CD14-positive monocyte (primary cell): ENCODE data around the gene CPLANE1. TPM values are rescaled to one million over a fixed set of nuclear protein-coding genes. Genes with fewer than 3 reads are reported as not detected.
A peak's percentile ranks its signal among the peaks of the same experiment; 100 is the strongest.

Experiments used
- DNase-seq, 3 donors: peaks; one replicate each; pipeline ENCODE4 v3.0.0-alpha.2; 2011 to 2022
- H2AFZ ChIP-seq: 2 replicates; pipeline ENCODE4 v1.6.0; 2012; ENCODE audit warnings: mild to moderate bottlenecking, low read depth, low read length, inconsistent platforms; ENCODE audit not compliant: insufficient read depth, poor library complexity, severe bottlenecking
- H3K27ac ChIP-seq, 2 donors: 1 replicate in 1 of 2; 2 replicates in 1 of 2; pipeline ENCODE4 v1.5.1; 2012 to 2013; ENCODE audit warnings: low read length in 2 of 2, control low read depth in 1 of 2, inconsistent platforms in 1 of 2, low read depth in 1 of 2, mild to moderate bottlenecking in 1 of 2
- H3K27me3 ChIP-seq, 2 donors: one replicate each; pipeline versions ENCODE4 v1.6.0 to v1.6.1; 2011 to 2013; ENCODE audit warnings: low read length in 2 of 2; ENCODE audit not compliant: control insufficient read depth in 2 of 2, insufficient read depth in 2 of 2
- H3K36me3 ChIP-seq, 2 donors: replicated peaks in 1 of 2; 1 replicate in 1 of 2; 2 replicates in 1 of 2; pipeline versions ENCODE4 v1.5.1 to v1.6.1; 2012 to 2013; ENCODE audit warnings: low read length in 2 of 2, control low read depth in 1 of 2, inconsistent platforms in 1 of 2, mild to moderate bottlenecking in 1 of 2; ENCODE audit not compliant: insufficient read depth in 2 of 2, control insufficient read depth in 1 of 2
- H3K4me1 ChIP-seq, 2 donors: 1 replicate in 1 of 2; 2 replicates in 1 of 2; pipeline versions ENCODE4 v1.5.1 to v1.6.1; 2012 to 2013; ENCODE audit warnings: low read length in 2 of 2, control low read depth in 1 of 2, inconsistent platforms in 1 of 2, mild to moderate bottlenecking in 1 of 2, moderate library complexity in 1 of 2; ENCODE audit not compliant: insufficient read depth in 2 of 2, control insufficient read depth in 1 of 2
- H3K4me2 ChIP-seq: replicated peaks from 2 replicates; pipeline ENCODE3; 2012; ENCODE audit warnings: low read length, moderate library complexity, mild to moderate bottlenecking; ENCODE audit not compliant: poor library complexity, severe bottlenecking; ENCODE audit errors: extremely low read depth
- H3K4me3 ChIP-seq, 3 experiments: fragments of 200-600 bp in 1 of 3; sonication (generic) in 1 of 3; replicated peaks in 1 of 3; 1 replicate in 2 of 3; 2 replicates in 1 of 3; pipeline ENCODE4 v1.5.1; 2011 to 2013; ENCODE audit warnings: low read length in 3 of 3, mild to moderate bottlenecking in 3 of 3, control low read depth in 2 of 3, low read depth in 2 of 3, inconsistent platforms in 1 of 3, moderate library complexity in 1 of 3
- H3K79me2 ChIP-seq: 2 replicates; pipeline ENCODE4 v1.6.0; 2012; ENCODE audit warnings: mild to moderate bottlenecking, control low read depth, inconsistent platforms, low read length, moderate library complexity; ENCODE audit not compliant: insufficient read depth
- H3K9ac ChIP-seq: 2 replicates; pipeline ENCODE4 v1.6.0; 2017; ENCODE audit warnings: low read length, mild to moderate bottlenecking; ENCODE audit not compliant: insufficient read depth, poor library complexity, severe bottlenecking
- H3K9me3 ChIP-seq, 2 donors: replicated peaks in 1 of 2; 1 replicate in 1 of 2; 2 replicates in 1 of 2; pipeline versions ENCODE4 v1.5.1 to v1.6.1; 2012 to 2013; ENCODE audit warnings: low read length in 2 of 2, control low read depth in 1 of 2; ENCODE audit not compliant: control insufficient read depth in 1 of 2, insufficient read depth in 1 of 2
- H4K20me1 ChIP-seq: 2 replicates; pipeline ENCODE4 v1.6.0; 2012; ENCODE audit warnings: mild to moderate bottlenecking, low read length, control low read depth, moderate library complexity; ENCODE audit not compliant: insufficient read depth
- H3K27ac Mint-ChIP-seq, 7 donors: one replicate each; pipeline ENCODE4 v1.8.0; 2020; ENCODE audit warnings: mild to moderate bottlenecking in 7 of 7, mixed read lengths in 7 of 7, moderate library complexity in 6 of 7, inconsistent platforms in 2 of 7
- H3K27me3 Mint-ChIP-seq, 3 donors: one replicate each; pipeline ENCODE4 v1.8.0; 2021 to 2022; ENCODE audit warnings: low read depth in 3 of 3, mild to moderate bottlenecking in 3 of 3, mixed read lengths in 3 of 3, moderate library complexity in 3 of 3, inconsistent platforms in 1 of 3
- H3K36me3 Mint-ChIP-seq, 2 donors: one replicate each; pipeline ENCODE4 v1.8.0; 2020; ENCODE audit warnings: mixed read lengths in 2 of 2, inconsistent platforms in 1 of 2, mild to moderate bottlenecking in 1 of 2
- H3K4me1 Mint-ChIP-seq: one replicate; pipeline ENCODE4 v1.8.0; 2020; ENCODE audit warnings: mild to moderate bottlenecking, mixed read lengths
- H3K4me3 Mint-ChIP-seq, 2 donors: one replicate each; pipeline ENCODE4 v1.8.0; 2020; ENCODE audit warnings: mild to moderate bottlenecking in 2 of 2, mixed read lengths in 2 of 2, moderate library complexity in 1 of 2
- H3K9me3 Mint-ChIP-seq, 7 donors: one replicate each; pipeline ENCODE4 v1.8.0; 2020 to 2022; ENCODE audit warnings: mixed read lengths in 7 of 7, mild to moderate bottlenecking in 6 of 7, moderate library complexity in 6 of 7, inconsistent platforms in 2 of 7
- WGBS: methylation state at CpG from one replicate; pipeline ENCODE4 v1.1.5; 2013; ENCODE audit warnings: missing lambda C conversion rate; ENCODE audit not compliant: insufficient coverage; 5-methylcytosine and 5-hydroxymethylcytosine counted together
- intact Hi-C, 2 donors: fragments of 100-400 bp; cut with micrococcal nuclease; formaldehyde crosslinking; loops; one replicate each; pipeline versions ENCODE4 v1.15.0 to v1.15.1; 2023
- polyA plus RNA-seq, 3 donors: library from polyadenylated mRNA; depleted of rRNA in 1 of 3; unstranded in 2 of 3; stranded (reverse) in 1 of 3; fragments of 300-500 nt in 2 of 3; fragments of >200 nt in 1 of 3; fragmentation: Illumina TruSeq in 2 of 3; gene quantifications; 1 replicate in 2 of 3; 2 replicates in 1 of 3; pipeline ENCODE4 v1.2.3, GENCODE V29; 2012 to 2021
- TF ChIP-seq, protein P1 (sequence below): fragments of 200-600 bp; IDR thresholded peaks from one replicate; pipeline ENCODE4 v1.8.0; 2022; ENCODE audit warnings: antibody characterized with exemption, mild to moderate bottlenecking

CPLANE1 gene
- polyA plus RNA-seq, 3 donors = 0.25 to 1.6 (median 0.88) TPM

DNA sequence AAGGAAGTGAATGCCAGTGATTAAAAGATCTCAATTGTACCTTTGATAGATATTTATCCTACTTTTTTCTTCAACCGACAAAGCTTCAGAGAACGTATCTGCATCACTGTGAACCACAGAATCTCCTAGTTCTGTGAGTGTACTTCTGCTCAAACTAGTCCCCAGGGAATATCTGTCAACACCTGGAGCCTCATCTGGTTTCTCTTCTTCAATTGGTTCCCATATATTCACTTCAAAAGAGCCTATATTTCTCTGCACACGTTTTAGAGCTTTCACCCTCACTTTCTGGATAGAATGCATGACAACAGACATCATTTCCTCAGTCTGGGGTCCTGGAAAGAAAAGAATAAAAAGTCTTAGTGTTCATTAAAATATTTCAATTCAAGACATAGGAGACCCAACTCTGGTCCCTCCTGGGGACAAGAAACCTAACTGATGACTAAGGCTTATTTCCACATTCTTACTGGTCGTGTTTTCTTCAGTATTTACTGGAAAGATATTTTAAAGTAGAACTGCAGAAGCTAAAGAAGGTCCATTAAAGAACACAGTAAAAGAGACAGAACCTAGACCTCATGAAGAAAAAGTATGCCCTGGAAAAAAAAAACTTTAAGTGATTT is 64.3 kb downstream of the CPLANE1 start:
- H3K9ac ChIP-seq = no peak overlapping the region
- H3K9me3 ChIP-seq = no peaks in the 10 kb centered on the region
- peak overlapping the region in 1 of 7 donors; percentile 76 for H3K27ac Mint-ChIP-seq
- H3K4me3 ChIP-seq = no peak overlapping the region
- no peaks in the 10 kb centered on the region for H3K27me3 Mint-ChIP-seq
- no peaks in the 10 kb centered on the region for H3K27me3 ChIP-seq
- H3K79me2 ChIP-seq = no peaks in the 10 kb centered on the region
- no peaks in the 10 kb centered on the region for H4K20me1 ChIP-seq
- no peak overlapping the region for H3K27ac ChIP-seq
- no peak overlapping the region for H3K4me2 ChIP-seq
- no peak for DNase-seq
- no peaks in the 10 kb centered on the region for H3K4me1 ChIP-seq
- WGBS = 100% methylated on average over 2 of the region's 4 CpGs
- peaks cover 10 to 12% of the 10 kb centered on the region in 2 donors for H3K36me3 Mint-ChIP-seq
- peaks cover 5% of the 10 kb centered on the region for H3K4me1 Mint-ChIP-seq
- H3K4me3 Mint-ChIP-seq = no peak overlapping the region
- intact Hi-C loops = no loop called here
- no peaks in the 10 kb centered on the region for H3K9me3 Mint-ChIP-seq
- TF ChIP-seq, protein P1, sequence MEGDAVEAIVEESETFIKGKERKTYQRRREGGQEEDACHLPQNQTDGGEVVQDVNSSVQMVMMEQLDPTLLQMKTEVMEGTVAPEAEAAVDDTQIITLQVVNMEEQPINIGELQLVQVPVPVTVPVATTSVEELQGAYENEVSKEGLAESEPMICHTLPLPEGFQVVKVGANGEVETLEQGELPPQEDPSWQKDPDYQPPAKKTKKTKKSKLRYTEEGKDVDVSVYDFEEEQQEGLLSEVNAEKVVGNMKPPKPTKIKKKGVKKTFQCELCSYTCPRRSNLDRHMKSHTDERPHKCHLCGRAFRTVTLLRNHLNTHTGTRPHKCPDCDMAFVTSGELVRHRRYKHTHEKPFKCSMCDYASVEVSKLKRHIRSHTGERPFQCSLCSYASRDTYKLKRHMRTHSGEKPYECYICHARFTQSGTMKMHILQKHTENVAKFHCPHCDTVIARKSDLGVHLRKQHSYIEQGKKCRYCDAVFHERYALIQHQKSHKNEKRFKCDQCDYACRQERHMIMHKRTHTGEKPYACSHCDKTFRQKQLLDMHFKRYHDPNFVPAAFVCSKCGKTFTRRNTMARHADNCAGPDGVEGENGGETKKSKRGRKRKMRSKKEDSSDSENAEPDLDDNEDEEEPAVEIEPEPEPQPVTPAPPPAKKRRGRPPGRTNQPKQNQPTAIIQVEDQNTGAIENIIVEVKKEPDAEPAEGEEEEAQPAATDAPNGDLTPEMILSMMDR = no peak
- peaks cover 0 to 8% of the 10 kb centered on the region in 2 donors for H3K36me3 ChIP-seq
- no peak overlapping the region for H2AFZ ChIP-seq

DNA sequence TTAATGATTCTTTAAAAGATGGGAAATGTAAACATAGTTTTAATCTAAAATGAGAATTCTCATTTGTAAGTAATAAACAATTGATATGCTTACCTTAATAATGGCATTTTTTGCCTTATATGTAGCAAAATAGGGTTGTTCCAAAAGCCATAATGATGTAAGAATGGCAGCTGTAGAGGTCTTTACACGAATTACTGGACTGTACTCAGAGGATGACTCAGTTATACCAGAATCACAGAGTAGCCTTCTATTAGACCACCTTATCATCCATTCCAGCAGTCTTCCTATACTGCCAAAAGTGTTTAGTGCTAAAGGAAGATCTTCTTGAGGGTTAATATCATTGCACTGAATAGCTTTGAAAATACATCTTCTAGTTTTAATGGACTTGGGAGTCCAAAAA is 66.5 kb downstream of the CPLANE1 start:
- no peak overlapping the region for H3K9ac ChIP-seq
- H3K4me1 ChIP-seq = no peaks in the 10 kb centered on the region
- H3K4me2 ChIP-seq = no peak overlapping the region
- TF ChIP-seq, protein P1 = no peak
- no peak overlapping the region for H2AFZ ChIP-seq
- H3K27me3 ChIP-seq = no peaks in the 10 kb centered on the region
- H3K9me3 ChIP-seq = no peaks in the 10 kb centered on the region
- Mint-ChIP-seq H3K4me1 (peaks cover 5% of the 10 kb centered on the region), H3K27ac (no peak overlapping the region), H3K36me3 (peaks cover 12 to 13% of the 10 kb centered on the region in 2 donors), H3K4me3 (no peak overlapping the region), H3K27me3 (no peaks in the 10 kb centered on the region), H3K9me3 (no peaks in the 10 kb centered on the region)
- no CpG with 5 or more reads among the region's 1 CpG for WGBS
- intact Hi-C loops = no loop called here
- no peak for DNase-seq
- no peak overlapping the region for H3K27ac ChIP-seq
- no peak overlapping the region for H3K4me3 ChIP-seq
- peaks cover 0 to 4% of the 10 kb centered on the region in 2 donors for H3K36me3 ChIP-seq
- H4K20me1 ChIP-seq = no peaks in the 10 kb centered on the region
- H3K79me2 ChIP-seq = no peaks in the 10 kb centered on the region
